ENCODE measurements around the gene C1orf174. TPM values are rescaled to one million over a fixed set of nuclear protein-coding genes. Genes with fewer than 3 reads are reported as not detected.

The C1orf174 gene
- total RNA-seq (2021): 22.1 and 26.2 TPM in 2 replicates
- percentile 71 among the genes with signal in this experiment for Bru-seq, nascent RNA
- BruChase-seq, experiment 1, labeled RNA remaining after a 2-hour chase: percentile 80 among the genes with signal in this experiment
- percentile 80 among the genes with signal in this experiment for BruChase-seq, experiment 2, labeled RNA remaining after a 6-hour chase
- long read RNA-seq, transcript C1orf174-201 (4 exons, 1,666 nt): major isoform, 41 of 46 reads
- long read RNA-seq, partial matches to known transcripts: 4 of 46 reads
- long read RNA-seq, other reads (novel, unspliced or antisense): 1 of 46 reads

DNA sequence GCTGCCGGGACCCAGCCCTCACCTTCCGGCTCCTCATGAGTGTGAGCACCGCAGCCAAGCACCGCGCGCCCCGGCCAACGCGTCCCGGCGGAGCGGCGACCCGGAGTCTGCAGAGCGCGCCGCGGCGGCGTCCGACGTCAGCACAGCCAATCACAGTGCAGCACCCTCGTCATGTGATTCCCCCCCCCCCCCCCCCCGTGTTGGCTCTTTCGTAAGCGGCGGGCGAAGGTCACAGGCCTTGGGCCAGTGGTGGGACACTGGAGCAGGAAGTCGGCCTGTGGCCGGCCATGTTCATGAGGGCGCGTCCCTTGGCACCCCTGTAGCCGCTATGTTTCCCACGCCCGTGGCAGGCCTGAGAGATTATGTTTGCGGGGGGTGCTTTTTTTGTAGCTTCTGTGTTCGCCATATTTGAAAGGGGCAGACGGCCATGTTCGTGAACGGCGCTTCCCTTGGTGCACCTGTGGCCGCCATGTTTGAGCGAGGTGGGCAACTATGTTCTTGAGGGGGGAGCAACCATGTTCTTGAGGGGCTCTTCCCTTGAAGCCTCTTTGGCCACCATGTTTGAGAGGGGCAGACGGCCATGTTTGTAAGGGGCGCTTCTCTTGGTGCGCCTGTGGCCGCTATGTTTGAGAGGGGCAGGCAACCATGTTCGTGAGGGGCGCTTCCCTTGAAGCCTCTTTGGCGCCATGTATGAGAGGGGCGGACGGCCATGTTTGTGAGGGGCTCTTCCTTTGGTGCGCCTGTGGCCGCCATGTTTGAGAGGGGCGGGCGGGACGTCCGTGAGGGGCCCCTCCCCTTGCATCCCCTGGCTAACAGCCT, at the start of gene C1orf174:
TSS of gene C1orf174 (minus strand) at position 123 of the 819 bp plus-strand sequence. CDS start at position 37, 86 bp downstream.
- Histone ChIP-seq H3K27ac (peak within 1 kb of the TSS; percentile 98), H3K27me3 (ENCODE audit: insufficient read depth, low read depth) (no peaks in the 10 kb centered on the region), H3K36me3 (ENCODE audit: low read depth) (peaks cover 7% of the 10 kb centered on the region; the same call in 1 of the 2 replicates), H3K4me2 (peak within 1 kb of the TSS; percentile 81), H2AFZ (peak within 1 kb of the TSS; percentile 98), H3K4me1 (replicated peaks; ENCODE audit: insufficient read depth) (peaks cover 14% of the 10 kb centered on the region; the same call in 1 of the 2 replicates), H3K9me2 (ENCODE audit: insufficient read depth) (no peaks in the 10 kb centered on the region), H3K4me3 (peak within 1 kb of the TSS; percentile 80), H3K9me3 (ENCODE audit: insufficient read depth, low read depth) (no peaks in the 10 kb centered on the region), H3F3A (ENCODE audit: insufficient read depth, low read depth) (peaks cover 21% of the 10 kb centered on the region; the same call in 1 of the 2 replicates), H4K20me1 (ENCODE audit: insufficient read depth) (peaks cover 25% of the 10 kb centered on the region), H3K79me2 (ENCODE audit: low read depth) (peaks cover 46% of the 10 kb centered on the region)
- peak; percentile 85 to 88 for DNase-seq
- TSS peak; percentile 66 for BruUV-seq (replicated peaks)
- intact Hi-C loops (cut with micrococcal nuclease; ENCODE audit: unreplicated experiment): loop anchor here (1.0 to 10.0 kb wide), 3 partner anchors 43 to 448 kb away; partner anchors contain the start of genes CEP104, DFFB and LRRC47
- POLR2A ChIA-PET (ENCODE audit: unreplicated experiment): no interaction called here
- CTCF ChIA-PET: interaction anchor here (0.7 kb wide), 1 partner anchor 448 kb away, joined by 3 read pairs; no protein-coding TSS in a partner anchor
- TF ChIP-seq, protein P1, sequence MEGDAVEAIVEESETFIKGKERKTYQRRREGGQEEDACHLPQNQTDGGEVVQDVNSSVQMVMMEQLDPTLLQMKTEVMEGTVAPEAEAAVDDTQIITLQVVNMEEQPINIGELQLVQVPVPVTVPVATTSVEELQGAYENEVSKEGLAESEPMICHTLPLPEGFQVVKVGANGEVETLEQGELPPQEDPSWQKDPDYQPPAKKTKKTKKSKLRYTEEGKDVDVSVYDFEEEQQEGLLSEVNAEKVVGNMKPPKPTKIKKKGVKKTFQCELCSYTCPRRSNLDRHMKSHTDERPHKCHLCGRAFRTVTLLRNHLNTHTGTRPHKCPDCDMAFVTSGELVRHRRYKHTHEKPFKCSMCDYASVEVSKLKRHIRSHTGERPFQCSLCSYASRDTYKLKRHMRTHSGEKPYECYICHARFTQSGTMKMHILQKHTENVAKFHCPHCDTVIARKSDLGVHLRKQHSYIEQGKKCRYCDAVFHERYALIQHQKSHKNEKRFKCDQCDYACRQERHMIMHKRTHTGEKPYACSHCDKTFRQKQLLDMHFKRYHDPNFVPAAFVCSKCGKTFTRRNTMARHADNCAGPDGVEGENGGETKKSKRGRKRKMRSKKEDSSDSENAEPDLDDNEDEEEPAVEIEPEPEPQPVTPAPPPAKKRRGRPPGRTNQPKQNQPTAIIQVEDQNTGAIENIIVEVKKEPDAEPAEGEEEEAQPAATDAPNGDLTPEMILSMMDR (conservative IDR thresholded peaks at IDR 0.05): no peak
- no peak for TF ChIP-seq EZH2 (IDR thresholded peaks at IDR 0.05; ENCODE audit: low read depth)

DNA sequence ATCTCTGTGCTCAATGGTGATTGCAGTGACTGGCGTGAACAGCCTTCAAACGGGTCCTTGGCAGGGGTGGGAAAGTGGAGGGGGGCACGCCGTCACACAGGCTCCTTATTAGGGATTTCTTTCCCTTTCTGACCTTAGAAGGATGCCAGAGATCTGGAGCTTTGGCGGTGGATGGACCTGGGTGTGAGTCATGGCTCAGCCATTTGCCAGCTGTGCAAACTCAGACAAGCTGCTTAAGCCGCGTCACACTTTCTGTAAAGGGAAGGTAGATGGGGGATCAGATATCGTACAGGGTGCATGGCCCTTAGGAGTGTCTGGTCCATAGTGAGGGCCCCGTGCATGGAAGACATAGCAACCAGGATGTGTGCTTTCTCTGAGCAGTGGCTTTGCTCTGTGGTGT, 48.3 kb upstream of the C1orf174 start:
- Histone ChIP-seq H4K20me1 (ENCODE audit: insufficient read depth) (0 out of 2 replicates have a peak, but pooled peaks cover 4% of the 10 kb centered on the region), H3K27ac (no peak overlapping the region), H3F3A (ENCODE audit: insufficient read depth, low read depth) (no peaks in the 10 kb centered on the region), H3K79me2 (ENCODE audit: low read depth) (no peaks in the 10 kb centered on the region), H2AFZ (no peak overlapping the region), H3K9me2 (ENCODE audit: insufficient read depth) (no peaks in the 10 kb centered on the region), H3K27me3 (ENCODE audit: insufficient read depth, low read depth) (peaks cover 93% of the 10 kb centered on the region), H3K4me3 (no peak overlapping the region), H3K36me3 (ENCODE audit: low read depth) (no peaks in the 10 kb centered on the region), H3K4me2 (no peak overlapping the region), H3K4me1 (replicated peaks; ENCODE audit: insufficient read depth) (no peaks in the 10 kb centered on the region), H3K9me3 (ENCODE audit: insufficient read depth, low read depth) (no peaks in the 10 kb centered on the region)
- BruUV-seq (replicated peaks): no TSS peak
- ChIA-PET POLR2A (ENCODE audit: unreplicated experiment) (no interaction called here), CTCF (no interaction called here)
- intact Hi-C loops (cut with micrococcal nuclease; ENCODE audit: unreplicated experiment): no loop called here
- no peak for DNase-seq
- TF ChIP-seq, protein P1 (conservative IDR thresholded peaks at IDR 0.05): no peak
- TF ChIP-seq EZH2 (IDR thresholded peaks at IDR 0.05; ENCODE audit: low read depth): no peak

DNA sequence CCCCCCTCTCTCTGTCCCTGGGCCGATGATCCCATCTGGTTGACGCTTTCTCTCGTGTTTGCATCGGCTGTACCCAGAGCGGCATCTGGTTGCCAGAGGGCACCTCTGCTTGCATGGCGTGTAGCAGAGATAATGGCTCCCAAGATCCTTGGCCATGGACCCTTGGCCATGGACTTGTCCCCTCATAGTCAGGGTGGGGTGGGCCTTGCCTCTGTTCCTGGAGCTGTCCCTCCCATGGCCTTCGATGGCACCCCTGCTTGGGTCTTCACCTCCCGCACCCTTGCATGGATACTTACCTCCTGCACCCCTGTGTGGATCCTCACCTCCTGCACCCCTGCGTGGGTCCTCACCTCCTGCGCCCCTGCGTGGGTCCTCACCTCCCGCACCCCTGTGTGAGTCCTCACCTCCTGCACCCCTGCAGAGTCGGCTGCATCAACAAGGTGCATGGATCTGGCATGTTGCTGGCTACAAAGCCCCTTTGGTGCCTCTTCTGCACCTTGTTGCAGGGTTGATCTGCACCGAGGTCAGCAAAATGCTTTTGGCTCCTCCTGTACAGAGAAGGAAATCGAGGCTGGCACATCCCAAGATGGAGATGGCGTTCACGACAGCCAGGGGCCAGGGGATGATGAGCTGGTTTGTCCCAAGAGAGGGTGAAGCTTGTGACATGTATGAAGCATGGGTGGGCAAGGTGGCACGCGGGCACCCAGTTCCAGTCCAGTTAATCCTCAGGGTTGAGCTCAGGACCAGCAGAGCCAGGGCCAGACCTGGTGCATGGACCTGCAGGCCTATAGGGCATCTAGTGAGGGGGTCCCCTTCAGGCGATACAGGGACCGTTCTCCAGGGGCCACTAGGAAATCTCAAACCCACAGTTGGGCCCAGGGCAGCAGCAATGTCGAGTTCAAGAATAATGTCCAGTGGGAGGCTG, 46.1 kb upstream of the C1orf174 start:
- no TSS peak for BruUV-seq (replicated peaks)
- POLR2A ChIA-PET (ENCODE audit: unreplicated experiment): no interaction called here
- intact Hi-C loops (cut with micrococcal nuclease; ENCODE audit: unreplicated experiment): no loop called here

More for the DNA sequence above, 46.1 kb upstream of the C1orf174 start:
- no peaks in the 10 kb centered on the region for H3K79me2 ChIP-seq (ENCODE audit: low read depth)
- no peaks in the 10 kb centered on the region for H3K9me3 ChIP-seq (ENCODE audit: insufficient read depth, low read depth)
- 0 out of 2 replicates have a peak, but pooled peaks cover 4% of the 10 kb centered on the region for H4K20me1 ChIP-seq (ENCODE audit: insufficient read depth)
- CTCF ChIA-PET: no interaction called here
- H3K27me3 ChIP-seq (ENCODE audit: insufficient read depth, low read depth): peaks cover 93% of the 10 kb centered on the region
- no peaks in the 10 kb centered on the region for H3K36me3 ChIP-seq (ENCODE audit: low read depth)
- no peak overlapping the region for H3K27ac ChIP-seq
- H2AFZ ChIP-seq: no peak overlapping the region
- H3K9me2 ChIP-seq (ENCODE audit: insufficient read depth): no peaks in the 10 kb centered on the region
- H3K4me3 ChIP-seq: no peak overlapping the region
- H3K4me1 ChIP-seq (replicated peaks; ENCODE audit: insufficient read depth): no peaks in the 10 kb centered on the region
- H3K4me2 ChIP-seq: no peak overlapping the region
- DNase-seq: no peak
- TF ChIP-seq EZH2 (IDR thresholded peaks at IDR 0.05; ENCODE audit: low read depth): no peak
- TF ChIP-seq, protein P1 (conservative IDR thresholded peaks at IDR 0.05): no peak
- H3F3A ChIP-seq (ENCODE audit: insufficient read depth, low read depth): no peaks in the 10 kb centered on the region

Data from PC-9 (cell line).